ENCODE data around the gene NTM.

The NTM gene

DNA sequence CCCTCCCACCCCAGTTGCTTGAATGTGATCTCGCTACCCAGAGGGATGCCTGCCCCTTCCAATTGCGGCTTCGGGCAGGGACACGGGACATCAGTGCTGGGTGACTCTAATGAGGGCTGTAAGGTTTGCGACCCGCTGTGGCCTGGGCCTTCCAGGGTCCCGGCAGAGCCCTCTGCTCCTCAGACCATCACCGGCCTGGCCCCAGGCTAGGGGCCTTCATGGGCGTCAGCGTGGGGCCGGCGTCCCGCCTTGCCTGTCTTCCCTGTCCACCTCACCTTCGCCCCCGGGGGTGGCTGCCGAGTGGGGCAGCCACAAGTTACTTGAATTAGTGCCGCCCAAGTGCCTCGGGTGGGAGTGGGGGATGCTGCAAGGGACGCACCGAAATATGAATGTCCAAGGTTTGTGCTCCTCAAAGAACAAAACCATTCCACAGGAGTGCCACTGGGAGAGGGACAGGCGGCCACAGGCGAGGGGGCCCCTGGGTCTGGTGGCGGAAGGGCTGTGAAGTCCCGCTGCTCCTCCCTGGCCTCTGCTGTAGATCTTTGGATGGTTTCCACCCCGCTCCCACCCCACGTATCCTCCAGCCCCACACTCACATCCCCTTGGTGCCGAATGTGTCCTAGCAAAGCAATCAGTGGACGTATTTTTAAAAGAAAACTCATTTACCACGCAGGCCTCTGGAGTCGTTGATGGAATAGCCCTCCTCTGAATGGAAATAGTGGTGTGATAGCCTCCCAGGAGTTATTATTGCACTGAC lies 317.1 kb downstream of the NTM start:
- DNase-seq (ENCODE audit: low spot score): no peak

DNA sequence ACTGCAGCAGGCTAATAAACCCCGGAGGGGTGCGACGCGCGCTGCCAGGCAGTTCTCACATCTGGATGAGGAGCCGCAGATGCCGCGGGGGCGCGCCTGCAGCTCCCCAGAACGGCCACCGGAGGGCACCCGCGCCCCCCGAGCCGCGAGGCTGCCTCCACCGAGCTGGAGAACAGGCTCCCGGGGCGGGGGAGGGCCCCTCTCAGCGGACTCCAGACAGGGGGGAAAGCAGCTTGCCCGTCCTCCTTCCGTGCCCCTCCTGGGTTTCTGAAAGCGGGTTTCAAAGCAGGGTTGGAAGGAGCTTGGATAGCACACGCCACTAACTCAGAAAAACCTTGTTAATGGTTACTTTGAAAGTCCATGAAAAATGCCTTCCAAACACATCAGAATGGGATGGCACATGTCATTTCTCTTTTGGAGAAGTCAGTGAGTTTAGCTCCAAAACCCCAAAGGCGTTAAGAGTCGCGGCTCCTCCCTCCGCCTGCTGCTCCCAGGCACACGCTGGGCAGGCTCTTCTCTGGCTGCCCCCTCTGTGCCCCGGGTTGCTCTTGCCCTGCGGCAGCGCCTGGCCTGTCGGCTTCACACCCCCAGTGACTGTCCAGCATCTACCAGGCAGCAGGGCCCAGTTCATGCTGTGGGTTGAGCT lies 317.8 kb downstream of the NTM start:
- DNase-seq (ENCODE audit: low spot score): peak; percentile 77

DNA sequence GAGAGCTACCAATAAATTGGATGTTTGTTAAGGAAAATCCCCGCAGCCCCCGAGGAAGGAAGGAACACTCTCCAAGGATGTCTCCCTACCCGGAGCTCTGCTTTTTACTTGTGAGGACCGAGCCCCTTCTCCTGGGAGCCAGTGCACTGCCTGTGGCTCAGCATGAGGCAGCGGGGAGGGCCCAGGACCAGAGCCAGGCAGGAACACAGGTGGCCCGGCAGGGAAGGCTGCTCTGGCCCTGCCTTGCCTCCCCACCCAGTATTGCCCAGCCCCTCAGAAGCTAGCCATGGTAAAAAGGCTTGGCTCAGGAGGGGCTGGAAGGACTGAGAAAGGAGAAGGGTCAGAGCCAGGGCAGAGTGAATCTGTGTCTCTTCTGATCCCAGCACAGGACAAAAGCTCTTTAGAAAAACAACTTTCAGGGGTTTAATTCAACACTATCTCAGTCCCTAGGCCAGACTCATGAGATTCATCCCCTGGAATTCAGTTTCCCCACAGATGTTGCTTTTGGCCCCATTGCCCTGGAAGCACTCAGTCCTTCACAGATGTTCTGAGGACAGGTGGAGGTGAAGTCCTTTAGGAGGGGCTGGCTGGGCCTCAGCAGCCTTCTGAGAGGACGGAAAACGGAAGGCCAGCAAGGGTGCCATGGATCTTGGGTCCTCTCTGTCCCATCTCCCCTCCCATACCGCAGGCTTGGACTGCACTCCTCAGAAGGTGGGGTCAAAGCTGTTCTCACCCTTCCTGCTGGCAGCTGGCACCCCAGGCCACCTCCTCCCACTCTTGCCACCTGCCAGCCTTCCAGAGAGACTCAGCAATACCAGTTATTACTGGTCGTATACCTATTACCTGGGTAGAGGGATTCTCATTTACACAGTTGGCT lies 318.9 kb downstream of the NTM start:
- DNase-seq (ENCODE audit: low spot score): no peak

DNA sequence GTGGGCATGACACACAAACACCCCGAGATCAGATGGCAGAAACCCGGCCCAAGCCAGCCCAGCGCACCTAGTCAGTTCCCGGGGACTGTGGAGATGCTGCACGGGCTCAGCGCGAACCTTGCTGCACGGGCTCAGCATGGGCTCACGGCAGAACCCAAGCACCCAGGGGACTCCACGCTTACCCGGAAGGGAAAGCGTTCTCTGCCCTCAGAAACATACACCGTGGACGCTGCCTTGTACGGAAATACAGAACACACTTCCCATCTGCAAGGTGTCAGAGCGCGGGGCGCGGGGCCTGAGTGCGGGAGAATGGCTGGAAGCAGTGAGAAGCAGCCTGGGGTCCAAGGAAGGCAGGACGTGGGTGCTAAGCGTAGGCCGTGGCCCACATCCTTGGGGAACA lies 319.9 kb downstream of the NTM start:
- DNase-seq (ENCODE audit: low spot score): no peak

DNA sequence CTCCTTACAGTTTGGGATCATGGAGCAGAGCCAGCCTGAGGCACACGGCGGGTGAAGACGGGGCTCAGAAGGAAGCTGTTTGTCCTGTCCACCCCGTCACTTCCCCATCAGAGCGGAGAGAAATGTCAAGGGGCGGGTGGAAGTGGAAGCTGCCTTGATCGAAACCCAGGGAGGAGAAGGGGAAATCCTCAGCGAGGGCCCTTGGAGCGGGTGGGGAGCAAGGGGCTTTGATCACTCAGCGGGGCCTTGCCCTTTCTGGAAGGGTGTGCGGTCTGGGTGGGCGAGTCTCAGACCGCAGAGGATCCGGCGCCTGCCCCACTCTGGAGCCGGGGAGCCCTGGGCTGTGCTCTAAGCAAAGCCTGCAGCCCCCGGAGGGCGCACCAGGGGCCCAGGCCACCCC lies 320.4 kb downstream of the NTM start:
- no peak for DNase-seq (ENCODE audit: low spot score)

DNA sequence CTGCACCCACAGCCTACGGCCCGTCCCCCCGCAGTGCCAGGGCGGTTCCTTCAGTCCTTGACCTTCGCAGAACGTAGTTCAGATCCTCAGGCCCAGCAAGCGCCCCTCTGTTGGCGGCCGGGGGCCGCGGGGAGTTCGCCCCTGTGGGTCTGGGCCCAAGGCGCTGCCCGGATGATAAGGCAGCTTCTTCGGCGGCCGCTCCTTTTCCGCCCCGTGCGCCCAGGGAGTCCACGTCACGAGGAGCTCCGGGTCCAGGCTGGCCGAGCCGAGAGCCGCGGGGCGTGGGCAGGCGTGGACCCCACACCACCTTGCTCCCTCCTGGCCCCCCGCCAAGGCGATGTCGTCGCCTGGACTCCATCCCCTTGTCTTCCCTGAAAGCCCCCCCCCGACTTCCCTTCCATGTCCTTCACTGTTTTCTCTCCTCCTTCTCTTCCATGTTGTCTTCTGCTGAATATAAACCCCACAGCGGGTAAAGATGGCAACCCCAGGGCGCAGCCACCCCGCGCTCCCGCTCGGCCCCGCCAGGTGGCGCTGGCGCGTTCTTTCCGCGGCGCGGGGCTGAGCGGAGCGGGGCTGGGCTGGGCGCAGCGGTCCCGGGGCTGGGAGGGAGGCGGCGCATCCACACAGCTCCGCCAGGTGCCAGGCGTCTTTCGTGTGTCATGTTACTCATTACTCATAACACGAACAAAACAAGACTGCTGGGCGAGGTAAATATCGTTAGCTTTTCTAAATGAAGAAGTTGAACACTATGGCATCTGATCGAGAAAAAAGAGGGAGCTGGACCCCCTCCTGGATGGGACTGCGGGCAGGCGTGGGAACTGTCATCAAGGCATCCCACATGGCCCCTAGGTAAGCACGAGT lies 321.0 kb downstream of the NTM start:
- DNase-seq (ENCODE audit: low spot score): no peak

DNA sequence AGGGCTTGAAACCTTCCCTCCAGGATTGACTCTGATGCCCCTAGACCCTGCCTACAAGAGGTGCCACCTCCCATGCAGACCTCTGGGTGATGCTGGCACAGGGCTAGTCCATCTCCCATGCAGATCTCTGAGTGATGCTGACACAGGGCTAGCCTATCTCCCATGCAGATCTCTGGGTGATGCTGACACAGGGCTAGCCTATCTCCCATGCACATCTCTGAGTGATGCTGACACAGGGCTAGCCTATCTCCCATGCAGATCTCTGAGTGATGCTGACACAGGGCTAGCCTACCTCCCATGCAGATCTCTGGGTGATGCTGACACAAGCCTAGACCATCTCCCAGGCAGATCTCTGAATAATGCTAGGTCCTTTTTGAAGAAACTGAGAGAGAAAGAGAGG lies 321.7 kb downstream of the NTM start:
- no peak for DNase-seq (ENCODE audit: low spot score)

DNA sequence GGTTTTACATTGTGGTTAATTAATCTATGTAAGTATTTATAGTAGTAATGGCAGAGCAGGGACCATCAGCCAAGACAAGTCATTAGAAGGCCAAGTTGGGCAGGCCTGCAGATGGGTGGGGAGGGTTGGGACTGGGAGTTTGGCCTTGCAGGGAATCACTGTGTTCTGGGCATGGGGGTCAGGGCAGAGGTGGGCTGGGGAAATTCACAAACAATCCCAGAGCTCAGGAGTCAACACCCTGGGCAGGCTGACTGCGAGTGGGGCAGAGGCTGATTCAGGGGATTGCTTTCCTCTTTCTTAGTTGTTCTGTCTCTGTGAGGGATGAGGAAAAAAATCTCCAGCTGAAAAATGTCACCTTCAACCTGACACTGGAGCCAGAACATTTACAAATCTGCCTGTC lies 322.5 kb downstream of the NTM start:
- no peak for DNase-seq (ENCODE audit: low spot score)

DNA sequence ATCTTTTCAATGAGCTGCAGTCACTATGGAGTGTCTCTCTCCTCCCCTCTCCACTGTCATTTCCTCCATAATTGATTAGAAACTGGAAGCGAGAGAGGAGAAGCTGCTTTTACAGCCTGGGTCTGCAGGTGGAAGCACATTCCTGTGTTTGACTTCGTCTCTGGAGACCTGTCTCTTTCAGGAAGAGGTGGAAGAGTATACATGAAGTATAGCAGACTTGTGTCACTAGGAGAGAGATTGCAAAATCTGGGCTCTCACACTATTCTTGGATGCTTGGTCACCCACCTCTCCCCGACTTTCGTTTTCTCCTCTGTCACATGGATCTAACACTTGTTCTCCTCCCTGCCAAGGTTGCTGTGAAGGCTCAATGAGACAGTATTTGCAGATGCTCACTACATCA lies 323.3 kb downstream of the NTM start:
- no peak for DNase-seq (ENCODE audit: low spot score)

DNA sequence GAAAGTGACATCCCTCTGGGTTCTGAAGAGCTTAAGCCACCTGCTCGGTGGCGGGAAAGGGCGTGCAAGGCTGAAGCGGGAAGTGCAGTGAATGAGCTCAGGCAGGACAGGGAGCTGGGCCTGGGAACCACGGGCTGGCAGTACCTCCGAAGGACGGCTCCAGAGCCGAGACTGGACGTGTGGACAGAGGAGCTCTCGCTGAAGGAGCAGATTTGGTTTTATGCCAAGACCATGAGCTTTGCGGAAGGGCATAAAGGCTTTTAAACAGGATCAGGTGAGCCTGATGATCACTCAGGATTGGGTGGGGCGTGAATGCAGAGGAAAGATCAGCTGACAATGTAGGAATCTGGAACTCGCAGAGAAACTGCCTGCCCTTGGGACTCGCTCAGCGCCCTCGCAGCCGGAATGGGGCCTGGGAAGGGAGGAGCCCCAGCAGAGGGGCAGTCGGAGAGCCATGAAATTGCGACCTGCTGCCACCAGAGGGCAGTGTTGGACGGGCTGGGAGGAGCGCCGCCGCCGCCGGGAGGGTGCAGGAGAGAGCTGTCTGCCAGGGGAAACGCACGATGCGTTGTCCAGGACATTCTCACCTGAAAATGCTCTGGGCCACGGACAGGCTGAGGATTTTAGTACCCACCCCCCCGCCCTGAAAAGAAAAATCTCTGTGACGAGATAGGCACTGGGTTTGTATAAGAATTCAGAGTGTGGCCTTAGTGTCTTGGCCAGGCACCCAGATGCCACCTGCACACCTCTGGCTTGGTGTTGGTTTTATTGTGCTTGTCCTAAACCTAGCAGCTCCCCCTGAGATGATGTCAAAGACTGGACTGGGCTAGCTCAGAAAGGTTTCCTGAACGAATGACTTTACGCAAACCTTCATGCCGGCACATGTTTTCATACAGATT lies 324.4 kb downstream of the NTM start:
- DNase-seq (ENCODE audit: low spot score): peak; percentile 91

DNA sequence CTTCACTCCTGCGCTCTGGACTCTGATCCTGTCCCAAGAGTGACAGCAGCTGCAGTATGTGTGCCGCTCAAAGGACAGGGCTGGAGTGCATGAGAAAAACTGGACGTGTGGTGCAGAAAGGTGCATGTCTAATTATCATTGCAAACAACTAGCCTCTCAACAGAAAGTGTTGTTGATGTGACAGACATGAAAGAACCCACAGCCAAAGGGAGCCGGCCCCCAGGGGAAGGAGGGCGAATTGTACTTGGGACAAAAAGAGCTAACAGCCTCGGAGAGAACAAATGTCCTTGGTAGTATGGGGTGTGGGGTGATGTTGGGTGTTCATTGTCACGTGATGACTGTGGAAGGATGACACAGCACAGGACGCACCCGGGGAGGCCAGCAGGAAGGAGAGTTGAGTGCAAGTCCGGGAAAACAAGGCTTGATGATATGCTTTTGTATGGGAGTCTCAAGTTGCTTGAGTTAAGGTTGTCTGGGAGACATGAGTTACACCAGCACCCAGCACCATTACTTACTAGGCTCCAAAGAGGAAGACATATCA lies 325.5 kb downstream of the NTM start:
- DNase-seq (ENCODE audit: low spot score): no peak

DNA sequence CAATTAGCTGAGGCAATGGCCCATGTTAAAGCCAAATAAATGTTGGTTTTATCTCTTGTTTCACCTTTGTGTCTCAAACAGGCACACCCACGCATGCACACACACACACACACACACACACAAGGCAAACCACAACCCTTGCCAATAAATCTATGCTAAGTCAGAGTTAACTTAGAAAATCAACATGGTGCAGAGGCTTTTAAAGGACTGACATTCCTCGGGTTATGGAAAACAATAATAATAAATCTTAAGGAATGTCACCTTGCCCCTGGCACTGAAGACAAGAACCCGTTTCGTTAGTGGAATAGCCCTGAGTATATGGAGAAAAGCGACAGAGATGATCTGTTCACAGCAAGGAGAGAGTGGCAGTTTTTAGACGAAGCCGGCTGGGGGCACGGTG lies 326.3 kb downstream of the NTM start:
- no peak for DNase-seq (ENCODE audit: low spot score)

DNA sequence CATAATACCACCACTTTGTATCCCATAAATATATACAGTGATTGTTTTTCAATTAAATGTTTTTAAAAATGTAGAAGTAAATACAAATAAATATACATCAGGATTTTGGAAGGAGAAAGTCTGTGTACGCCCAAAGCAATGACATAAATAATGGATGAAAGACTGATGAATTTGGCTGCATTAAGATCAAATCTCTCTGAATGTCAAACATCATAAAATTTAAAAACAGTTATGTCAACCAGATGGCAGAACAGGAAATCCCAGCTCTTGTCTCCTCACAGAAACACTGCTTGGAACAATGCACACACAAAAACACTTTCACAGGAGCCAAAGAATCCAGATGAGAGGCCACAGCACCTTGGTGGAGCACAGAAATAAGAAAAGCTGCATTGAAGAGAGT lies 332.9 kb downstream of the NTM start:
- no peak for DNase-seq (ENCODE audit: low spot score)

DNA sequence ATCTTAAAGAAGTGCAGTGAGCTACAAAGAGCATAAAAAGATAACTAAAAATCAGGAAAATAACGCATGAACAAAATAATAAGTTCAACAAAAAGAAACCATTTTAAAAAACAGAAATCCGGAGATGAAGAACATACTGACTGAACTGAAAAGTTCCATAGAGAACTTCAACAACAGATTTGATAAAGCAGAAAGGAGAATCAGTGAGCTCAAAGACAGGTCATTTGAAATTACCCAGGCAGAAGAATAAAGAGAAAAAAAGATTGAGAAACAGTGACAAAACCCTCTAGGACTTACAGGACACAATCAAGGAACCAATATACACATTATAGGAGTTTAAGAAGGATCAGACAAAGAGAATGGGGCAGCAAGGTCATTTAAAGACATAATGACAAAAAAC lies 334.3 kb downstream of the NTM start:
- no peak for DNase-seq (ENCODE audit: low spot score)

DNA sequence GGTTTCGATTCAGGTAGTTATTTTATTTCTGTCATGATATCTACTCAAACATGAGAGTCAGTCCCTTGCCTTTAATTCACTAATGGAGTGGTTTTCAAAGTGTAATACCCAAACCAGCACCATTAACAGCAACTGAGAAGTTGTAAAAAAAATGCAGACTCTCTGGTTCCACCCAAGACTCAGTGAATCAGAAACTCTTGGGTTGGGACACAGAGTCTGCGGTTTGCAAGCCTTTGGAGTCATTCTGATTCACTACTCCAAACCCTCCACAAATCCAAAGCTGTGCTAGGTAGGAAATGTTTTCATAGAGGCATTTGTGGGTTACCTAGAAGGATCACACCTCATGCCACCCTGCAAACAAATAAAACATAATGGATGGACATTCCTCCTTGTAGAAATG lies 340.1 kb downstream of the NTM start:
- DNase-seq (ENCODE audit: low spot score): no peak

DNA sequence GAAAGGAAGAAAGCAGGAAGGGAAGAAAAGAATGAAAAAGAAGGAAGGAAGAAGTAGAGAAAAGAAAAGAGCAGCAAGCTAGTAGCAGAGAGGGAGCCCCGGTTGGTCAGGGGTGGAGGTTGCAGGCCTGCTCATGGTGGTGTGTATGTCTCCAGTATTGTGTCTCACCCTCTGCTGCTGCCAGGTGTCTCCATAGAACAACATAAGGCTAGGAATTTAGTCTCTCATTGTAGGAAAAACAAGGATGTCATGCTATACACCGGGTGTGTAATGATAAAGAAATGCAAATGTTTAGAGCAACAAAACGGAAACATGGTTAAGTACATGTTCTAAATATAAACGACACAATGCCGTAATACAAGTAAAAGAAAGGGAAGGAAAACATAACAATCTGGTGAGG lies 342.5 kb downstream of the NTM start:
- no peak for DNase-seq (ENCODE audit: low spot score)

DNA sequence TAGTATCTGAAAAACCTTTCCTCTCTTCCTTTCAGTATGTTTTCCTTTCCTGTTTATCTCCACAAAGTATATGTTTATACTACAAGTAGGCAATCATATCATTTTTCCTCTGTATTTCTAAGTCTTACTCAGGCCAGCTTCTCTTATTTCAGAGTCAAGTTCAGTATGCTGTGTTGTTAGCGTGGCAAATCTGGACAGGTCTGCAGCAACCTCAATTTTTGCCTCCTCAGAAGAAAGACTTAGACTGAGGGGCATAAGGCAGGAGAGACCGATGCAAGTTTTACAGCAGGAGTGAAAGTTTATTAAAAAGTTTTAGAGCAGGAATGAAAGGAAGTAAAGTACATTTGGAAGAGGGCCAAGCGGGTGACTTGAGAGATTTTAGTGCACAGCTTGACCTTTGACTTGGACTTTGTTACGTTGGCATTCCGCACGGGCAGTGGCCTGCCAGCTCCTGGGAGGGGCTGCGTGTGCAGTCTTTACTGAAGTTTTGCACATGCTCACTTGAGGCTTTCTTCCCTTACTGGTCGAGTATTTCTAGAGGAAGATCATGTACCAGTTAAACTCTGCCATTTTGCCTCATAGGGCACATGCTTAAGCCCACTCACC lies 343.2 kb downstream of the NTM start:
- no peak for DNase-seq (ENCODE audit: low spot score)

DNA sequence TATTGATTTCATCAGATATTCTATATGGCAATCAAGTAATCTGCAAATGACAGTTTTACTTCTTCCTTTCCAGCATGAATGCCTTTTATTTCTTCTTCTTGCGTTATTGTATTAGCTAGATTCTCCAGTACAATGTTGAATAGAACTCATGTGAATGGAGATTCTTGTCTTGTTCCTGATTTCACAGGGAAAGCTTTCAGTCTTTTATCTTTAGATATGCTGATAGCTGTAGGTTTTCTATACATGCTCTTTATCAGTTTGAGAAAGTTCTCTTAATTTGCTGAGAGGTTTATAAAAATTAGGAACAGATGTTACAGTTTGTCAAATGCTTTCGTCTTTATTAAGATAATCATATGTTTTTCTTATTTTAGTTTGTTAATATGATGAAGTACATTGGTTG lies 347.2 kb downstream of the NTM start:
- no peak for DNase-seq (ENCODE audit: low spot score)

DNA sequence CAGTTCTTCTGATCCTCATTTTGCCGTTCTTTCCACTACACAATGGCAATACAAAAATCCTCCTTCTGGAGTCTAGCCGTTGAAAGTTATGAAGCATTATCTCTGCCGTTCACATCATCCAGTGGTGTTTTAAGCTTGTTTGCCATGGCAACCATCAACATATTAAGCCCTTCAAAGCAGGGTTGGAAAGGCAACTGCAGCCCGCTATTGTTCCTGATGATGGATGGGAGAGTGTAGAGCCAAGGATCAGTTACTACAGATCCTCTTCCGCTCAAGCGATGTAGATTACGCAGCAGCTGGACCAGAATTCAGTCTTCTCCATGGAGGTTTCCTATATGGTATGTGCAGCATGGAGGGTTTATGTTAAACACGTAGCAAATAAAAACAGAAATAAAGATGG lies 352.7 kb downstream of the NTM start:
- DNase-seq (ENCODE audit: low spot score): no peak

DNA sequence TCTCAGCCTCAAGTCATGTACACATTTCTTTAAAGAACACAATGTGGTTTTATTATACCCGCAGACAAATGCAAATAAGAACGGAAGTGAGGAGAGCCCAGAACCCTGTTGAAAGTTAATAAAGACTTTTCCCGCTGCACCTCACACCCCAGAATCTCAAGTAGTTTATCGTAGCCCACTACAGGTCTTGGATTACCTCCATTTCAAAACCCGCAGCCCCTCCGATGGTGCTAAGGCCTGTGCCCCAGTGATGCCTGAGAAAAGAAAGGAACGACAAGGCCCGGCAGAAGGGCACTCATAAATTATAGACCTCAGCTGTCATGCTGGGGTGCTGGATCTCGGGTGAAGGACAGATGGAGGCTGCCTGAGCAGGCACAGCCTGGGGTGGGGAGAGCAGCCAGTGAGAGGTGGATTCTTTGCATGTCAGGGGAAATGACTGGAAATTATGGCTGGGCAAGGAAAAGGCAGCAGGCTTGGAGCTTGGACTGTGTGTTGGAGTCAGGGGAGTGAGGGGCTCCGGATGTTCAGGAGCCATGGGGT lies 354.1 kb downstream of the NTM start:
- DNase-seq (ENCODE audit: low spot score): no peak

All from Ammon's horn (tissue), 1 donor.